SU-DHL-6 (cell line): Measurements from ENCODE around the gene KMT2D.

Experiments
- CTCF ChIP-seq: fragments of 200-600 bp; sonication (generic); IDR thresholded peaks from one replicate; pipeline ENCODE4 v1.5.1; 2017; ENCODE audit warnings: antibody characterized with exemption, mild to moderate bottlenecking, low read length, moderate library complexity; ENCODE audit not compliant: insufficient read depth, poor library complexity, severe bottlenecking
- EZH2phosphoT487 ChIP-seq: fragments of 200-600 bp; sonication (generic), shearing (Covaris generic); conservative IDR thresholded peaks from 2 replicates; pipeline ENCODE4 v1.6.1; 2018; ENCODE audit warnings: mild to moderate bottlenecking, antibody characterized with exemption, low read length, moderate library complexity, mixed read lengths

GRCh38 chr12:49032276-49032675 is 28.3 kb downstream of the KMT2D start:
- TF ChIP-seq CTCF (no peak), EZH2phosphoT487 (no peak)
